Fibroblast of lung (primary cell): ENCODE results near the gene TNNT3.

Experiments
- CTCF ChIP-seq, 2 donors: IDR thresholded peaks in 1 of 2; conservative IDR thresholded peaks in 1 of 2; 1 replicate in 1 of 2; 2 replicates in 1 of 2; pipeline ENCODE4 v1.5.1; 2011 to 2012; ENCODE audit warnings: low read length in 2 of 2, control low read depth in 1 of 2, inconsistent platforms in 1 of 2, low read depth in 1 of 2, mild to moderate bottlenecking in 1 of 2
- EZH2 ChIP-seq: IDR thresholded peaks from 2 replicates; pipeline ENCODE4 v1.5.1; 2012; ENCODE audit warnings: low read length, control low read depth, mild to moderate bottlenecking; ENCODE audit errors: missing control alignments

GRCh38 chr11:1932681-1933080 is 13.2 kb downstream of the TNNT3 start:
- TF ChIP-seq EZH2 (no peak), CTCF (conservative IDR thresholded peaks at IDR 0.05 in 1 of 2, IDR thresholded peaks at IDR 0.05 in 1 of 2; ENCODE audit: low read depth in 1 of 2, low read length in 2 of 2) (no peak)
